ENCODE data around the gene FAM13B. TPM values are rescaled to one million over a fixed set of nuclear protein-coding genes. Genes with fewer than 3 reads are reported as not detected.

FAM13B gene
- total and polyA plus RNA-seq, 10 of the 15 experiments (the other 5 are each of a cell fraction or from before 2014, with no cell fraction given) = 3.6 to 30.0 (median 20.3) TPM

GRCh38 chr5:138032572-138033385 is at the start of gene FAM13B (continued):
- no peak for TF ChIP-seq PRDM15 (CRISPR knock-in tag; IDR thresholded peaks at IDR 0.05)
- no peak for TF ChIP-seq PKNOX1 (IDR thresholded peaks at IDR 0.05)
- no peak for TF ChIP-seq ZZZ3 (IDR thresholded peaks at IDR 0.05; ENCODE audit: control insufficient read depth, insufficient read length, low read depth)
- TF ChIP-seq CBFB (IDR thresholded peaks at IDR 0.05; ENCODE audit: low read depth) = peak; percentile 74; the same call in 1 of the 2 replicates
- TF ChIP-seq SRF (IDR thresholded peaks at IDR 0.05; ENCODE audit: low read depth in 2 of 2, low read length in 2 of 2) = no peak
- no peak for TF ChIP-seq WRNIP1 (IDR thresholded peaks at IDR 0.05; ENCODE audit: borderline replicate concordance, low read depth, low read length)
- 0 out of 2 replicates have a peak, but pooled peaks have one; percentile 71 for TF ChIP-seq CHD1 (IDR thresholded peaks at IDR 0.05; ENCODE audit: low read depth, low read length)
- TF ChIP-seq CEBPB (IDR thresholded peaks at IDR 0.05; ENCODE audit: borderline replicate concordance in 1 of 2, low read depth in 2 of 2, low read length in 2 of 2) = no peak
- TF ChIP-seq HDAC6 (IDR thresholded peaks at IDR 0.05; ENCODE audit: unreplicated experiment) = no peak
- no peak for TF ChIP-seq HSF1 (IDR thresholded peaks at IDR 0.05; ENCODE audit: low read depth, low read length)
- peak; percentile 56; the same call in 1 of the 2 replicates for TF ChIP-seq CHD2 (IDR thresholded peaks at IDR 0.05; ENCODE audit: borderline replicate concordance, low read depth, low read length)
- no peak for TF ChIP-seq FOXK2 (IDR thresholded peaks at IDR 0.05)
- no peak; the same call in 1 of the 2 replicates for TF ChIP-seq ZBED1 (IDR thresholded peaks at IDR 0.05; ENCODE audit: borderline replicate concordance)
- TF ChIP-seq KAT2A (conservative IDR thresholded peaks at IDR 0.05; ENCODE audit: control insufficient read depth, low read depth, low read length) = no peak
- peak; percentile 66; the same call in 1 of the 2 replicates for TF ChIP-seq TAF1 (IDR thresholded peaks at IDR 0.05; ENCODE audit: borderline replicate concordance, low read depth, low read length)
- peak; percentile 72; the same call in 1 of the 2 replicates for TF ChIP-seq ZNF207 (IDR thresholded peaks at IDR 0.05; ENCODE audit: borderline replicate concordance)
- TF ChIP-seq NKRF (conservative IDR thresholded peaks at IDR 0.05) = no peak; the same call in none of the 2 replicates
- 0 out of 3 replicates have a peak, but pooled peaks have one; percentile 22 for TF ChIP-seq POU2F2 (IDR thresholded peaks at IDR 0.05; ENCODE audit: borderline replicate concordance, low read depth, low read length)
- TF ChIP-seq HDAC2 (IDR thresholded peaks at IDR 0.05) = no peak
- peak; percentile 44; the same call in 1 of the 2 replicates for TF ChIP-seq POLR2AphosphoS2 (IDR thresholded peaks at IDR 0.05; ENCODE audit: low read depth, low read length)

Data from GM12878 (cell line).